ENCODE measurements around the gene HNRNPC. TPM values are rescaled to one million over a fixed set of nuclear protein-coding genes. Genes with fewer than 3 reads are reported as not detected.
A peak's percentile ranks its signal among the peaks of the same experiment; 100 is the strongest.

HNRNPC gene
- total and polyA plus RNA-seq, 9 of the 15 experiments (the other 6 are each of a cell fraction or from before 2014, with no cell fraction given) = 679 to 1,557 (median 1,191) TPM

DNA sequence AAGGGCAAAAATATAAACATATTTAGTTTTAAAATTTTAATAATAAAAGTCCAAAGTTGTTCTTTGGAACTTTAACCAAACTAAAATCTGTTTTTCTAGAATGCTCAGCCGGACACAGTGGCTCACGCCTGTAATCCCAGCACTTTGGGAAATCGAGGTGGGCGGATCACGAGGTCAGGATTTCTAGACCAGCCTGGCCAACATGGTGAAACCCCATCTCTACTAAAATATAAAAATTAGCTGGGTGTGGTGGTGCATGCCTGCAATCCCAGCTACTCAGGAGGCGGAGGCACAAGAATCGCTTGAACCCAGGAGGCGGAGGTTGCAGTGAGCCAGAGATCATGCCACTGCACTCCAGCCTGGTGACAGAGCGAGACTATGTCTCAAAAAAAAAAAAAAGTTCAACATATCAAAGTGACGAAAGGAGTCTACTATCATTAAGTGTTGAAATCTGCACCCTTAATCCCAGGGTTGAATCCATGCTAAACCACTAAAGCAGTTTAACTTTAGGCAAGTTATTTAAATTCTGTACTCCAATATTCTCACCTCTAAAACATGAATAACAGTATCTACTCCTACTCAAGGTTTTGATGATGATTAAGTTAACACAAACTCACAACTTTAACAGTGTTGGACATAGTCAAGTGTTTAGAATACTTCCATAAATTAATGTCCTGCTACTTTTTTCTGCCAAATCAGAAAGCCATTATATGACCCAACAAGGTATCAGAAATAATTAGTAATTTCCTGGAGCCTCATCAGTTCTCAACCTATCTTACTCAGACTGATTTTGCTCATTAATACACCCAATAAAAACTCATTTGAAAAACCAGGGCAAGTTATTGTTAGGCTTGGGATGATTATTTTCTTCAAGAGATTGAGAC, 11.0 kb downstream of the HNRNPC start (continued):
- TF ChIP-seq, protein P1, sequence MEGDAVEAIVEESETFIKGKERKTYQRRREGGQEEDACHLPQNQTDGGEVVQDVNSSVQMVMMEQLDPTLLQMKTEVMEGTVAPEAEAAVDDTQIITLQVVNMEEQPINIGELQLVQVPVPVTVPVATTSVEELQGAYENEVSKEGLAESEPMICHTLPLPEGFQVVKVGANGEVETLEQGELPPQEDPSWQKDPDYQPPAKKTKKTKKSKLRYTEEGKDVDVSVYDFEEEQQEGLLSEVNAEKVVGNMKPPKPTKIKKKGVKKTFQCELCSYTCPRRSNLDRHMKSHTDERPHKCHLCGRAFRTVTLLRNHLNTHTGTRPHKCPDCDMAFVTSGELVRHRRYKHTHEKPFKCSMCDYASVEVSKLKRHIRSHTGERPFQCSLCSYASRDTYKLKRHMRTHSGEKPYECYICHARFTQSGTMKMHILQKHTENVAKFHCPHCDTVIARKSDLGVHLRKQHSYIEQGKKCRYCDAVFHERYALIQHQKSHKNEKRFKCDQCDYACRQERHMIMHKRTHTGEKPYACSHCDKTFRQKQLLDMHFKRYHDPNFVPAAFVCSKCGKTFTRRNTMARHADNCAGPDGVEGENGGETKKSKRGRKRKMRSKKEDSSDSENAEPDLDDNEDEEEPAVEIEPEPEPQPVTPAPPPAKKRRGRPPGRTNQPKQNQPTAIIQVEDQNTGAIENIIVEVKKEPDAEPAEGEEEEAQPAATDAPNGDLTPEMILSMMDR (IDR thresholded peaks at IDR 0.05 in 2 of 3, conservative IDR thresholded peaks at IDR 0.05 in 1 of 3; ENCODE audit: insufficient read depth in 2 of 3, low read depth in 1 of 3, low read length in 3 of 3) = no peak
- TF ChIP-seq HDAC1 (IDR thresholded peaks at IDR 0.05) = no peak
- no peak for TF ChIP-seq ZNF445 (CRISPR knock-in tag; IDR thresholded peaks at IDR 0.05; ENCODE audit: low read depth)
- TF ChIP-seq ZNF253 (CRISPR knock-in tag; conservative IDR thresholded peaks at IDR 0.05) = 0 out of 2 replicates have a peak, but pooled peaks have one; percentile 45
- TF ChIP-seq SMARCC2 (IDR thresholded peaks at IDR 0.05; ENCODE audit: low read depth) = no peak

DNA sequence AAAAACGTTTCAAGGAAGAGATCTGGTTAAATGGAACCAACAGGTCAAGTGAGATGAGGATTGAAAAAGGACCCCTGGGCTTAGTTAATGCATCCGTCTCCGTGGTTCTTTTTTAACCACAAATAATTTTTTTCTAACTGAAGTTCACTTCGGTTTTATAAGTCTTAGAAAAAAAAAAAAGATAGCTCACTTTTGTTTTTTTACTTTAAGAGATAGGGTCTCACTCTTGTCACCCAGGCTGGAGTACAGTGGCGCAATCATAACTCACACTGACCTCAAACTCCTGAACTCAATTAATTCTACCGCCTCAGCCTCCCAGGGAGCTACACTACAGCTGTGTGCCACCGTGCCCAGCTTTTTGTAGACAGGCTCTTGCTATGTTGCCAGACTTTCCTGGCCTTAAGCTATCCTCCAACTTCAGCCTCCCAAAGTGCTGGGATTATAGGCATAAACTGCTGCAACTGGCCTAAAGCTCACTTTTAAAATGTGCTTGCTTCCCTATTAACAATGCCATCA, 11.8 kb downstream of the HNRNPC start:
- BruUV-seq (replicated peaks) = no TSS peak
- Histone ChIP-seq H3K4me1 (replicated peaks in 1 of 2; ENCODE audit: control insufficient read depth in 2 of 2, insufficient read depth in 2 of 2, low read length in 2 of 2) (peaks cover 4 to 5% of the 10 kb centered on the region in 2 experiments; a peak in 4 of 5 replicates), H3K36me3 (ENCODE audit: control insufficient read depth, insufficient read depth, low read length) (peaks cover 88% of the 10 kb centered on the region), H3K27me3 (ENCODE audit: control insufficient read depth in 2 of 2, insufficient read depth in 2 of 2, low read length in 2 of 2) (no peaks in the 10 kb centered on the region), H4K20me1 (replicated peaks; ENCODE audit: control insufficient read depth, insufficient read depth, low read length) (peaks cover 40% of the 10 kb centered on the region), H3K9me3 (replicated peaks; ENCODE audit: control insufficient read depth, insufficient read depth, low read depth, low read length) (no peaks in the 10 kb centered on the region), H3K4me3 (no peak overlapping the region), H3K9me1 (ENCODE audit: control insufficient read depth, insufficient read depth, low read length) (no peaks in the 10 kb centered on the region), H3K4me2 (ENCODE audit: insufficient read depth, low read length) (no peak overlapping the region), H3K27ac (ENCODE audit: extremely low read depth, low read depth, low read length) (no peak overlapping the region), H2AFZ (ENCODE audit: low read depth, low read length) (no peak overlapping the region), H3K79me2 (ENCODE audit: control insufficient read depth, insufficient read depth, low read length) (peaks cover 99% of the 10 kb centered on the region), H3K9ac (ENCODE audit: insufficient read depth in 1 of 2, low read depth in 2 of 2, low read length in 2 of 2) (no peak overlapping the region)
- WGBS (ENCODE audit: insufficient coverage, low coverage, missing lambda C conversion rate) = 54% methylated on average over 6 of the region's 7 CpGs
- DNase-seq (ENCODE audit: extremely low read depth in 1 of 4, low spot score in 3 of 4) = no peak
- ATAC-seq = peak; percentile 23
- in situ Hi-C loops (cut with MboI) (no loop called here), intact Hi-C loops (cut with micrococcal nuclease) (no loop called here)
- FAIRE-seq = peak; percentile 60
- POLR2A ChIA-PET = interaction anchor here (0.6 to 6.1 kb wide), 9 partner anchors 9 to 124 kb away, joined by 3 to 58 read pairs (median 5); no protein-coding TSS in a partner anchor
- CTCF ChIA-PET (ENCODE audit: low intra/inter-chr PET ratio) = no interaction called here
- TF ChIP-seq POLR2AphosphoS5 (IDR thresholded peaks at IDR 0.05; ENCODE audit: control insufficient read depth, insufficient read depth, low read depth, low read length) (no peak), BHLHE40 (IDR thresholded peaks at IDR 0.05; ENCODE audit: low read length) (no peak), ZNF830 (CRISPR knock-in tag; IDR thresholded peaks at IDR 0.05) (no peak), ETV6 (IDR thresholded peaks at IDR 0.05; ENCODE audit: borderline replicate concordance in 1 of 2, low read depth in 2 of 2, low read length in 1 of 2) (no peak), ETV6 (CRISPR knock-in tag; IDR thresholded peaks at IDR 0.05; ENCODE audit: borderline replicate concordance) (no peak), RBFOX2 (IDR thresholded peaks at IDR 0.05; ENCODE audit: low read depth, low read length) (0 out of 2 replicates have a peak, but pooled peaks have one; percentile 19), ZNF121 (CRISPR knock-in tag; conservative IDR thresholded peaks at IDR 0.05) (no peak), POLR2A (conservative IDR thresholded peaks at IDR 0.05) (peak; percentile 18; the same call in 1 of the 2 replicates)
